AG09309 (cell line): ENCODE data around the gene PPP2R5A.

ENCODE experiments used
- DNase-seq: peaks from one replicate; pipeline ENCODE4 v3.0.0-alpha.2; 2010; ENCODE audit warnings: low read depth
- H3K4me3 ChIP-seq: 2 replicates; pipeline ENCODE4 v1.5.1; 2011; ENCODE audit warnings: mild to moderate bottlenecking, low read depth, low read length, moderate library complexity; ENCODE audit not compliant: control insufficient read depth
- TF ChIP-seq, protein P1 (sequence below): IDR thresholded peaks from 2 replicates; pipeline ENCODE4 v1.5.1; 2011; ENCODE audit warnings: mild to moderate bottlenecking, low read depth, low read length, inconsistent platforms; ENCODE audit not compliant: insufficient read depth, control insufficient read depth; ENCODE audit errors: missing control alignments

PPP2R5A gene

GRCh38 chr1:212288615-212289014 is 3.4 kb downstream of the PPP2R5A start:
- DNase-seq: no peak
- H3K4me3 ChIP-seq: no peak overlapping the region
- TF ChIP-seq, protein P1, sequence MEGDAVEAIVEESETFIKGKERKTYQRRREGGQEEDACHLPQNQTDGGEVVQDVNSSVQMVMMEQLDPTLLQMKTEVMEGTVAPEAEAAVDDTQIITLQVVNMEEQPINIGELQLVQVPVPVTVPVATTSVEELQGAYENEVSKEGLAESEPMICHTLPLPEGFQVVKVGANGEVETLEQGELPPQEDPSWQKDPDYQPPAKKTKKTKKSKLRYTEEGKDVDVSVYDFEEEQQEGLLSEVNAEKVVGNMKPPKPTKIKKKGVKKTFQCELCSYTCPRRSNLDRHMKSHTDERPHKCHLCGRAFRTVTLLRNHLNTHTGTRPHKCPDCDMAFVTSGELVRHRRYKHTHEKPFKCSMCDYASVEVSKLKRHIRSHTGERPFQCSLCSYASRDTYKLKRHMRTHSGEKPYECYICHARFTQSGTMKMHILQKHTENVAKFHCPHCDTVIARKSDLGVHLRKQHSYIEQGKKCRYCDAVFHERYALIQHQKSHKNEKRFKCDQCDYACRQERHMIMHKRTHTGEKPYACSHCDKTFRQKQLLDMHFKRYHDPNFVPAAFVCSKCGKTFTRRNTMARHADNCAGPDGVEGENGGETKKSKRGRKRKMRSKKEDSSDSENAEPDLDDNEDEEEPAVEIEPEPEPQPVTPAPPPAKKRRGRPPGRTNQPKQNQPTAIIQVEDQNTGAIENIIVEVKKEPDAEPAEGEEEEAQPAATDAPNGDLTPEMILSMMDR: no peak

GRCh38 chr1:212289262-212290077 is 4.3 kb downstream of the PPP2R5A start:
- H3K4me3 ChIP-seq: no peak overlapping the region
- DNase-seq: no peak
- TF ChIP-seq, protein P1: no peak

GRCh38 chr1:212290608-212291007 is 5.4 kb downstream of the PPP2R5A start:
- no peak for DNase-seq
- no peak overlapping the region for H3K4me3 ChIP-seq
- TF ChIP-seq, protein P1: no peak

DNA sequence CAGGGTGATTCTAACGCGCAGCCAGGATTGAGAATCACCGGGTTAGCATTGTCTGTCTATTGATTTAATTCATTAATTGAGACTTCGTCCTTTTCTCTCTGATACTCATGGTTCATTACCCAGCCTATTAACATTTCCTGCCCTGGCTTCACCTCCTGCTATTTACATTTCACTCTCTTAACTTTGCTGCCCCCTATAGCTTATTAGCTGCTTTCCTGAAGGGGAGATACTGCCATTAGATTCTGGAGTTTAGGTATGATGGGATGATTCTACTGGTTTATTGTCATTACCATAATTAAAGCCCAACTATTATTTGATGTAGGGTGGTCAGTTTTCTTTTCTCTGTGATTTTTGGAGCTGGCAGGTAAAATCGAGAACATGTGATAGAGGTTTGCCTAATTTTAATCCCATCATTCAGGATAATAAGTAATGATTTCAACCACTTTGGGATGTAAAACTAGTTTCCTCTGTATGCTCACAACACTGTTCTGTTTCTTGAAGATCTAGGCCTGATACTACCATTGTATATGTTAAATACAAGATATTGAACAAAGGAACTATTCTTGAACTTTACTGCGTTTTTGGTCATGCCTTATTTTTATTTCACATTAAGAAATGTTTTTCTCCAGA is 6.4 kb downstream of the PPP2R5A start:
- TF ChIP-seq, protein P1: peak; percentile 68
- no peak for DNase-seq
- no peak overlapping the region for H3K4me3 ChIP-seq

DNA sequence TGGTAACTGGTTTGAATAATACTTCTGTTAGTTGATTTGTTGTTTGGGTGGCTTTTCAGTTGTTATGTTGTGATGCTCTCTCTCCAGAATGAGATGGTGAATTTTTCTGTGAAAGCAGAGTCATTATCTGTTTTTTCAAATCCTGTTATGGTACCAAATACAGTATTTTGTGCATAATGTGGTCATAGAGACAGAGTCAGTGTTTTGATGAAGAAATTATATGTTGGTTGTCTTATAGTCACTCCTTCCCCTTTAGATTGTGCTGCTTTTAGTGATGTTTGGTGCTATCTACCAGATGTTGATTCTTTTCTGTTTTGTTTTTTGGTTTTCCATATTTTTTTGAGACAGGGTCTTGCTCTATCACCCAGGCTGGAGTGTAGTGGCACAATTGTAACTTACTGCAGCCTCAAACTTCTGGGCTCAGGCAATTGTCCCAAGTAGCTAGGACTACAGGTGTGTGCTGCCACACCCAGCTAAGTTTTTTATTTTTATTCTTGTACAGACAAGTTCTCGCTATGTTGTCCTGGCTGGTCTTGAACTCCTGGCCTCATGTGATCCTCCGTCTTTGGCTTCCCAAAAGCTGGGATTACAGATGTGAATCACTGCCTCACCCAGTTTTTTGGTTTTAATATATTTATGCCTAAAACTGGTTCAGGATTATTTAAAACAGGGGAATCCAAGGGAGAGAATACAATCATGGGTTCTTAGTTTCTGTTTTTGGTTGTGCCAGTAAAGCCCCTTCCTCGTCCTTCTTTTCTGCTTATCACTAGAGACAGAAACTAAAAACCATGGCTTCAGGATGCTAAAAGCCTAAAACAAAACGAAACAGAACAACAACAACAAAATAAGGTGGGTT is 7.3 kb downstream of the PPP2R5A start:
- TF ChIP-seq, protein P1: no peak
- H3K4me3 ChIP-seq: no peak overlapping the region
- DNase-seq: no peak

GRCh38 chr1:212293579-212293978 is 8.4 kb downstream of the PPP2R5A start:
- H3K4me3 ChIP-seq: no peak overlapping the region
- TF ChIP-seq, protein P1: peak; percentile 28
- no peak for DNase-seq
